ENCODE results near the gene NKG7.

DNA sequence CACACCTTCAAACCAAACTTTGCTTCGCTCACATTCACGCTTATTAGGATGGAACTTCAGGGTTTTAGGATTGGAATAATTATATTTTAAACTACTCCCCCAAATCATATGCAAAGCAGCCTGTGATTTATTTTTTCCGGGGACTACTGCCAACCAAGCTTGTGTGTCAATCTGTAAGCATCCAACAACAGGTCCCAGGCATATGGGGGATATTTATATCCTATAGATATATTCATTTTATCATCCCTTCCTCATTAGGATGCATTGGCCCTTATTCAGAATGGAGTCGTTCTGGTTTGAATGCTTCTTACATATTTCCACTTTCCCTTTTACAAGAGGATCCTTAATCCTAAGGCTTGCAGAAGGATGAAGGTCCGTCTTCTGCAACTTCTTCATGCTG, 26.8 kb upstream of the NKG7 start:
- TF ChIP-seq, protein P1, sequence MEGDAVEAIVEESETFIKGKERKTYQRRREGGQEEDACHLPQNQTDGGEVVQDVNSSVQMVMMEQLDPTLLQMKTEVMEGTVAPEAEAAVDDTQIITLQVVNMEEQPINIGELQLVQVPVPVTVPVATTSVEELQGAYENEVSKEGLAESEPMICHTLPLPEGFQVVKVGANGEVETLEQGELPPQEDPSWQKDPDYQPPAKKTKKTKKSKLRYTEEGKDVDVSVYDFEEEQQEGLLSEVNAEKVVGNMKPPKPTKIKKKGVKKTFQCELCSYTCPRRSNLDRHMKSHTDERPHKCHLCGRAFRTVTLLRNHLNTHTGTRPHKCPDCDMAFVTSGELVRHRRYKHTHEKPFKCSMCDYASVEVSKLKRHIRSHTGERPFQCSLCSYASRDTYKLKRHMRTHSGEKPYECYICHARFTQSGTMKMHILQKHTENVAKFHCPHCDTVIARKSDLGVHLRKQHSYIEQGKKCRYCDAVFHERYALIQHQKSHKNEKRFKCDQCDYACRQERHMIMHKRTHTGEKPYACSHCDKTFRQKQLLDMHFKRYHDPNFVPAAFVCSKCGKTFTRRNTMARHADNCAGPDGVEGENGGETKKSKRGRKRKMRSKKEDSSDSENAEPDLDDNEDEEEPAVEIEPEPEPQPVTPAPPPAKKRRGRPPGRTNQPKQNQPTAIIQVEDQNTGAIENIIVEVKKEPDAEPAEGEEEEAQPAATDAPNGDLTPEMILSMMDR (conservative IDR thresholded peaks at IDR 0.05) = no peak
- TF ChIP-seq EZH2 (IDR thresholded peaks at IDR 0.05; ENCODE audit: low read depth) = no peak
